Uterus (tissue), 2 donors: ENCODE data around the gene CNN2.

ENCODE experiments used
- CTCF ChIP-seq, 4 experiments: fragments of 200-600 bp in 2 of 4; fragments of 450-650 bp in 2 of 4; sonication (generic) in 2 of 4; IDR thresholded peaks; one replicate each; pipeline ENCODE4 v1.5.1; 2016 to 2019; ENCODE audit warnings: antibody characterized with exemption in 4 of 4, mild to moderate bottlenecking in 2 of 4, moderate library complexity in 1 of 4
- POLR2A ChIP-seq, 2 donors: fragments of 450-650 bp; IDR thresholded peaks; one replicate each; pipeline ENCODE4 v1.6.1; 2016; ENCODE audit warnings: antibody characterized with exemption in 2 of 2, mild to moderate bottlenecking in 1 of 2, moderate library complexity in 1 of 2

GRCh38 chr19:1076951-1077350 is 50.5 kb downstream of the CNN2 start:
- TF ChIP-seq CTCF (IDR thresholded peaks at IDR 0.05) = no peak
- no peak for TF ChIP-seq POLR2A (IDR thresholded peaks at IDR 0.05)
